ENCODE data around the gene THAP8.

The THAP8 gene

DNA sequence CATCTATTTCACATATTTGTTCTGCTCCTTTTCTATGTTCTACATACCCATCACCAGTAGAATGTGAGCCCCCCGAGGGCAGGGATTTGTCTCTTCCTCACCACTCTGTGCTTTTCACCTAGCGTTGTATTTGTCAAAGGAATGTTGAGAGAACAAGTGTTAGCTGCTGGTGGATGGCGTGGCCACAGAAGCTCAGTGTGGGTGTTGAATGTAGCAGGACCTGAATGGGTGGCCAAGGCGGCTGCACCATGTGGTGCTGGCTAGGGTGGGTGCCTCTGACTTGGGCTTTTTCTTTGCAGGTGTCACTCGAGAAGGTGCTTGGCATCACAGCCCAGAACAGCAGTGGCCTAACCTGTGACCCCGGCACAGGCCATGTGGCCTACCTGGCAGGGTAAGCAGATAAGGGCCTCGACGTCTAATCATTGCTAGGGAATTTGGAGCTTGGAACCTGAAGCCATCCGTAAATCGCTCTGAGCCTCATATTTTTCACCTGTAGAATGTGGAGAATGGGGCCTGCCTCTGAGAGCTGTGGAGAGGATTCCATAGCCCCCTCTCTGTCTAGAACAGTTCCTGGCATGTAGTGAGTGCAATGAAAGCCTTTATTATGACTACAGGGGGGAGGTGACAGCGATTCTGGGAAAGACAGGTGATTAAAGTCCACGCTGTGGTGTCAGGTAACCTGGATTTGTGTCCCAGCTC is 4.5 kb upstream of the THAP8 start:
- H3K4me3 ChIP-seq (ENCODE audit: control insufficient read depth, low read depth, low read length): no peak overlapping the region
- TF ChIP-seq, protein P1, sequence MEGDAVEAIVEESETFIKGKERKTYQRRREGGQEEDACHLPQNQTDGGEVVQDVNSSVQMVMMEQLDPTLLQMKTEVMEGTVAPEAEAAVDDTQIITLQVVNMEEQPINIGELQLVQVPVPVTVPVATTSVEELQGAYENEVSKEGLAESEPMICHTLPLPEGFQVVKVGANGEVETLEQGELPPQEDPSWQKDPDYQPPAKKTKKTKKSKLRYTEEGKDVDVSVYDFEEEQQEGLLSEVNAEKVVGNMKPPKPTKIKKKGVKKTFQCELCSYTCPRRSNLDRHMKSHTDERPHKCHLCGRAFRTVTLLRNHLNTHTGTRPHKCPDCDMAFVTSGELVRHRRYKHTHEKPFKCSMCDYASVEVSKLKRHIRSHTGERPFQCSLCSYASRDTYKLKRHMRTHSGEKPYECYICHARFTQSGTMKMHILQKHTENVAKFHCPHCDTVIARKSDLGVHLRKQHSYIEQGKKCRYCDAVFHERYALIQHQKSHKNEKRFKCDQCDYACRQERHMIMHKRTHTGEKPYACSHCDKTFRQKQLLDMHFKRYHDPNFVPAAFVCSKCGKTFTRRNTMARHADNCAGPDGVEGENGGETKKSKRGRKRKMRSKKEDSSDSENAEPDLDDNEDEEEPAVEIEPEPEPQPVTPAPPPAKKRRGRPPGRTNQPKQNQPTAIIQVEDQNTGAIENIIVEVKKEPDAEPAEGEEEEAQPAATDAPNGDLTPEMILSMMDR (IDR thresholded peaks at IDR 0.05; ENCODE audit: control insufficient read depth, insufficient read depth, low read depth, low read length, missing control alignments): no peak
- no peak for DNase-seq (ENCODE audit: low read depth)

DNA sequence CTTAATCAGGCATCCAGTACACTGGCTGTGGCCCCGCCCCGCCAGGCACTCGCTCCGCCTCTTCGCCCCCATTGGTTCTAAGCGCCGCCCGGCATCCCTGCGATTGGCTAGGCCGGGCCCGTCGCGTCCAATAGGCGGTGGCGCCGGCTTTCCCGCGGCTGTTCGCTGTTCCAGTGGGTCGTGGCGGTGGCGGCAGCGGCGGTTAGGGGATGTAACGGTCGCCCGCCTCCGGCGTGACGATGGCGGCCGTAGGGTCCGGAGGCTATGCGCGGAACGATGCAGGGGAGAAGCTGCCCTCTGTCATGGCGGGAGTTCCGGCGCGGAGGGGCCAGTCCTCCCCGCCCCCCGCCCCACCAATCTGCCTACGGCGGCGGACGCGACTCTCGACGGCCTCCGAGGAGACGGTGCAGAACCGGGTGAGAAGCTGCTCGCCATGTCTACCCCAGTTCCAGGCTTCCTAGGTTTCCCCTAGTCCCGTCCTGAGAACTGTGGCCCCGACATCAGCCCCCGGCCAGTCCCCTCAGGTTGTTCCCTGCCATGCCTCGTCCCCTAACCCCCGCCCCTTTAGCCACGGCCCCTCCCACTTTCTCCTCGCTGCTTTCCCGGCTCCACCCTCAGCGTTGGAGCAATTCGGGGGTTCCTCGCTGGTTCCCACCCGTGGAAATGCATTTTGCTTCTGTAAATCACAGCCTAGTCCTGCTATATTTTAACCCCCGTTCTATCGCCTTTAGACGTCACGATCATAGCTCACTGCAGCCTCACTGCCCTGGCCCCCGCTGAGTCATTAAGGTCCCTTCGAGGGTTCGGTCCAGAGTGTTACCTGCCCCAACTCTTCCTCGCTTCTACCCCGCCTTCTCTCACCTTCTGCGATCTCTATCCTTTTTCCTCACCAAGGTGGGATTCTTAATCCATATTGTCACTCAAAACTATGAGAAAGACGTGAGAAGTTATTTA is 925 bp upstream of the THAP8 start, which contains the start of gene WDR62:
Gene WDR62 (plus strand): TSS at position 165 of the 954 bp plus-strand sequence. CDS start 75 bp downstream, at position 240.
- TF ChIP-seq, protein P1 (IDR thresholded peaks at IDR 0.05; ENCODE audit: control insufficient read depth, insufficient read depth, low read depth, low read length, missing control alignments): no peak
- H3K4me3 ChIP-seq (ENCODE audit: control insufficient read depth, low read depth, low read length): peak within 1 kb of the TSS; percentile 83
- DNase-seq (ENCODE audit: low read depth): no peak

DNA sequence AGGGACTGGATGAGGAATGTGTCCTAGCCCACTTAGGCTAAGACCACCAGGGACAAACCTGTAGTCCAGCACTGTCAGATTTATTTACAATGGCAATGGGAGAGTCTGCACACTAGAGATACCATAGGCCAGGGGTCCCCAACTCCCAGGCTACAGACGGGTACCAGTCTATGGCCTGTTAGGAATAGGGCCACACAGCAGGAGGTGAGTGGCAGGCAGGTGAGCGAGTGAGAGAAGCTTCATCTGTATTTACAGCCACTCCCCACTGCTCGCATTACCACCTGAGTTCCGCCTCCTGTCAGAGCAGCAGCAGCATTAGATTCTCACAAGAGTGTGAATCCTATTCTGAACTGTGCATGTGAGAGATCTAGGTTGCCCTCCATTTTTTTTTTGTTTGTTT is 2.4 kb downstream of the THAP8 start:
- H3K4me3 ChIP-seq (ENCODE audit: control insufficient read depth, low read depth, low read length): no peak overlapping the region
- TF ChIP-seq, protein P1 (IDR thresholded peaks at IDR 0.05; ENCODE audit: control insufficient read depth, insufficient read depth, low read depth, low read length, missing control alignments): no peak
- DNase-seq (ENCODE audit: low read depth): no peak

DNA sequence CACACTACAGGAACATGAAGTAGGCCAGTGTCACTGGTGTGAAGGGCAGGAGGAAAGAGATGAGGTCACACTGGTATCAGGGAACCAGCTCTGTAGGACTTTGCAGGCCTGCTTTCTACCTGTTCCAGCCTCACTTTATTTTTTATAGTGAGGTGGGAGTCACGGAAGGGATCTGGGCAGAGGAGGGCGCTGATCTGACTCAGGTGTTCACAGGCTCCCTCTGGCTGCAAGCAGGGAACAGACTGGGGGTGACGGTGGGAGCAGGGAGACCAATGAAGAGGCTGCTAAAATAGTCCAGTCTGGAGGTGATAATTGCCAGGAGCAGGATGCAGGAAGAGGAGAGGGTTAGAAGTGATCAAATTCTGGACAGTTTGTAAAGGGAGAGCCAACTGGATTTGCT is 2.8 kb downstream of the THAP8 start:
- TF ChIP-seq, protein P1 (IDR thresholded peaks at IDR 0.05; ENCODE audit: control insufficient read depth, insufficient read depth, low read depth, low read length, missing control alignments): peak; percentile 31
- no peak overlapping the region for H3K4me3 ChIP-seq (ENCODE audit: control insufficient read depth, low read depth, low read length)
- no peak for DNase-seq (ENCODE audit: low read depth)

DNA sequence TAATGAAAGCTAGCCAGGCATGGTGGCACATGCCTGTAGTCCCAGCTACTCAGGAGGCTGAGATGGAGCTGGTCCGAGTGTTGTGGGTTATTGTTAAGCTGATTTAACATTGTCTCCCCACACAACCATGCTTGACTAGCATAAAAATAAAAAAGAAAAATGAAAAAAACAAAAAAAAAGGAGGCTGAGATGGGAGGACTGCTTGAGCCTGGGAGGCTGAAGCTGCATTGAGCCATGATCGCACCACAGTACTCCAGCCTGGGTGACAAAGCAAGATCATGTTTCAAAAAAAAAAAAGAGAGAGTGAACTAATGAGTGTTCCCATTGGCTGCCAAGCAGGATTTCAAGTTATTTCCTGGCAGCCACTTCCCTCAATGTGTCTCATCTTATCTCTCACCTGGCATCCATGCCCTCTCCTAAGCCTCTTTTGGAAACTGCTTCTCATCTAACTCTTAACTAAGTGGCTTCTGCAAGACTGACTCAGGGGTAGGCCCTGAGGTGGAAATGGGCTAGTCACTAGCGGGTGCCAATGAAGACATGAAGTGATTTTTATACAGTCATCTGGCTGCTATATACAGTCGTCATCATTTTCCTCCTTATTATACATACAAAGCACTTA is 4.9 kb downstream of the THAP8 start:
- TF ChIP-seq, protein P1 (IDR thresholded peaks at IDR 0.05; ENCODE audit: control insufficient read depth, insufficient read depth, low read depth, low read length, missing control alignments): no peak
- no peak for DNase-seq (ENCODE audit: low read depth)
- H3K4me3 ChIP-seq (ENCODE audit: control insufficient read depth, low read depth, low read length): no peak overlapping the region

DNA sequence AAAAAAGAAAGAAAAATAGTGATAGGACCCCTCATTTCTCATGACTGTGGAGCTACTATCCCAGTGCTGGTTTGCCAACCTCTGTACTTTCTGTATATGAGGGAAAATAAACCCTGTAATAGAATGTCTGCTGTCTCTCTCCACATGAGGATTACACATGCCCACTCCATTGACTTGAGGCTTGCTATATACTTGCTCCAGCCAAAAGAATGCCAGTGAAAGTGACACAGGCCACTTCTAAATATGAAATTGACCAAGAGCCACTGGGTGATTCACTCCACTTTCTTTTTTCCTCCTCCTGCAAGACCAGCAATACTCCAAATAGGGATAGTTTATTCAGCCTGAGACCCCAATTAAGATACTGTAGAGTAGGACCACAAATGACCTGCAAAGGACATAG is 6.2 kb downstream of the THAP8 start:
- DNase-seq (ENCODE audit: low read depth): no peak
- TF ChIP-seq, protein P1 (IDR thresholded peaks at IDR 0.05; ENCODE audit: control insufficient read depth, insufficient read depth, low read depth, low read length, missing control alignments): no peak

More for the DNA sequence above, 6.2 kb downstream of the THAP8 start:
- H3K4me3 ChIP-seq (ENCODE audit: control insufficient read depth, low read depth, low read length): no peak overlapping the region
